PC-3 (cell line): ENCODE results near the gene MSANTD7.
"Not testable (repeated sequence)": the region's sequence is repeated elsewhere in the genome, so short reads cannot be mapped to it uniquely, and the experiment has no call there.

Source experiments
- CTCF ChIP-seq: fragments of 300-600 bp; sonication (generic); conservative IDR thresholded peaks from 2 replicates; pipeline ENCODE4 v1.5.1; 2017; ENCODE audit warnings: antibody characterized with exemption, low read depth, mild to moderate bottlenecking, low read length
- EZH2 ChIP-seq: fragments of 300-600 bp; sonication (generic); IDR thresholded peaks from one replicate; pipeline ENCODE4 v1.6.1; 2017; ENCODE audit warnings: antibody characterized with exemption, mild to moderate bottlenecking, low read length; ENCODE audit not compliant: unreplicated experiment
- EZH2phosphoT487 ChIP-seq: fragments of 300-600 bp; sonication (generic); IDR thresholded peaks from 2 replicates; pipeline ENCODE4 v1.6.1; 2018; ENCODE audit warnings: mild to moderate bottlenecking, antibody characterized with exemption, low read length, borderline replicate concordance

DNA sequence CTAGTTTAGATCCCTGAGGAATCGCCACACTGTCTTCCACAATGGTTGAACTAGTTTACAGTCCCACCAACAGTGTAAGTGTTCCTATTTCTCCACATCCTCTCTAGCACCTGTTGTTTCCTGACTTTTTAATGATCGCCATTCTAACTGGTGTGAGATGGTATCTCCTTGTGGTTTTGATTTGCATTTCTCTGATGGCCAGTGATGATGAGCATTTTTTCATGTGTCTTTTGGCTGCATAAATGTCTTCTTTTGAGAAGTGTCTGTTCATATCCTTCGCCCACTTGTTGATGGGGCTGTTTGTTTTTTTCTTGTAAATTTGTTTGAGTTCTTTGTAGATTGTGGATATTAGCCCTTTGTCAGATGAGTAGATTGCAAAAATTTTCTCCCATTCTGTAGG lies 26.8 kb downstream of the MSANTD7 start:
- not testable (repeated sequence) for TF ChIP-seq CTCF, EZH2, EZH2phosphoT487
